ENCODE data around the gene SAMD13.
A peak's percentile ranks its signal among the peaks of the same experiment; 100 is the strongest.
"Not testable (repeated sequence)": the region's sequence is repeated elsewhere in the genome, so short reads cannot be mapped to it uniquely, and the experiment has no call there.

The SAMD13 gene

DNA sequence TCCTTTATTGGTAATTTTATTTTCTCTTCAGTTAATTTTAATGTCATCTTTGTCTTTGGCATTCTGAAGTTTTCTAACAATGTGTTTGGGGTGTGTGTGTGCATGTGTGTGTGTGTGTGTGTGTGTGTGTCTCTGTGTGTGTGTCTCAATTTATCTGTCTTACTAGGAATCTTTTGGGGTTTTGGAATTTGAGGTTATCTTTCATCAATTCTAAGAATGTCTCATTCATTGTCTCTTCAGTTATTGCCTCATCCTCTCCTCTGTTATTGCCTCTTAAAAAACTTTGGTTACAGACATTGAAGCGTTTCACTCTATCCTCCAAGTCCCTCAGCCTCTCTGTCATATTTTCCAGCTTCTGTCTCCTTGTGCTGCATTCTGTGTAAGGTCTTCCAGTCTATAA, 18.1 kb upstream of the SAMD13 start:
- no peak for DNase-seq (ENCODE audit: low read depth, low spot score)

DNA sequence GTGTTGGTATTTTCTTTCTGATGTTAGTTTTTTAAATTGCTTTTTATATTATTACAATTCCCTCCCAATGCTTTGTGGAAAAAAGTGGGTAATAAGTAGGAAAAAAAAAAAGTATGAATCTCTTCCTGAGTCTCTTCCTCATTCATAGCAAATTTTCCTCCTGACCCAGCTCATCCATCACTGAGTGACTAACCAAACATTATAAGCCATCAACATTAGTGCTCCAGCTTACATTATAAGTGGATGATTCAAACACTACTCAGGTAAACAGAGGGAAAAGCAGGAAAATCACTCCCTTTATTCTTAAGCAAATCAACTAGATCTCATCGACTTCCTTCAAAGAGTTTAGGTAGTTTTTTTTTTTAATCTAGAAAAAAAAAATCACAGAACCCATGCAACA, 15.4 kb upstream of the SAMD13 start:
- no peak for DNase-seq (ENCODE audit: low read depth, low spot score)

DNA sequence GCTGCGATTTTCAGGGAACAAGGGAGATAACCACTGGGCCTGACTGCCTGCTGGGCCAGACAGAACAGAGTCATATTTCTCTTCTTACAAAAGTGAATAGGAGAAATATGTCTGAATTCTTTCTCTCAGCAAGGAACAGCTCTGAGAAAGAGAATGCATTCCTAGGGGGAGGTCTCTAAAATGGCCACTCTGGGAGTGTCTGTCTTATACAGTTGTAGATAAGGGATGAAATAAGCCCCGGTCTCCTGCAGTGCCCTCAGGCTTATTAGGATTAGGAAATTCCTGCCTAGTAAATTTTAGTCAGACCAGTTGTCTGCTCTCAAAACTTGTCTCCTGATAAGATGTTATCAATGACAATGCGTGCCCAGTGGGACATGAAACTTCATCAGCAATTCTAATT, 14.1 kb upstream of the SAMD13 start:
- DNase-seq (ENCODE audit: low read depth, low spot score) = not testable (repeated sequence)

DNA sequence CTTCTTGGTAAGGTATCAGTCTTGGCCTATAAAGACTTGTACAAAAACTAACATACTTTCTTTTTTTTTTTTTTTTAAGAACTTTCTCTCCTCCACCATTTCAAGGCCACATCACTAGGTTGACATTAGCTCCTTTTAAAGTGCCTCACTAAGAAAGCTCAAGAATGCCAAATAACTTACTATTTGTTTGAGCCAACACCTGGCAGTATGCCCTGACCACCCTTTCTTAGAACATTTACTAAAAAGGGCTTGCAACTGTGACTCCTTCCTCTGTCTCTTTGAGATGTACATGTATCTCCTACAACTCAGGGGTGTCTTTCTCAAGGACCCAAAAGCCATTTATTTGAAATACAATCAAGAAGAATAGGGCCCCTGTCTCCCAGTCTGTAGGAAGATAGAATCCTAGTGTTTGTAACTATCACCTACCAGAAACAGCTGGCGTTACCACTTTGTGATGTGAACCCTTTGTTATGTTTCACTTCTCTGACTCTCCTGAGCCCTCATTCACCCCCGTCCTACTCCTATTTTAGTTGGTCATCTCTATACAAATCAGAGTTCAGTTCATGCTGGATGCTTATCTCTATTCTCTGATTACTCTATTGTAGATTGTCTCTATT, 12.2 kb upstream of the SAMD13 start:
- DNase-seq (ENCODE audit: low read depth, low spot score) = no peak

DNA sequence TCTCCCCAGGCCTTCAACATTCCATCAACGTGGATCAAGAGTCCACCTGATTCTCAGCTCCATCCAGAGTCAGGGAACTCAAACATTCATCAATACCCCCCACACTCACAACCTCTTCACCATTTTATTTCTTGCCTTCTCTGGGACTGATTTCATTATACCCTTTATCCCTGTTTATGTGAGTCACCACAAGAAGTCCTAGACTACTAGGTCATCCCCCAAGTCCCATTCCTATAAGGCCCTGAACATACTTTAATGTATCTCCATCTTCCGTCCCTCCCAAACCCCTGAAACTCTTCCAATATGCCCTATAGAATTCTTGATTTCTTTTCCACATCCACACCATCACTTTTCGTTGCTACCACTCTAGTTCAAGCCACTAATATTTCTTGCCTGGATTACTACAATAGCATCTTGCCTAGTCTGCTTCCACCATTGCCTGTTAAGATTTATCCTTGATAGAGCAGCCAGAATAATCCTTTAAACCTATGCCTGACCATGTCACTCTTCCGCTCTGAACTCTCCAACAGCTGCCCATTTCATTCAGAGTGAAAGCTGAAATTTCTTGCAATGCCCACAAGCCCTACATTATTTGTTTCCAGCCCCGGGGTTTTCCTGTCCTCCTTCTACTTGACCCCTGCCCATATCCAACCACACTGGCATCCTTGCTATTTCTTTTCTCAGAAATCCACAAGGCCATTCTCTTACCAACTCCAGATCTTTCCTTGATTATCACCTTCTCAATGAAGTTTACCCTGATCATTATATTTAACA, 9.4 kb upstream of the SAMD13 start:
- no peak for DNase-seq (ENCODE audit: low read depth, low spot score)

DNA sequence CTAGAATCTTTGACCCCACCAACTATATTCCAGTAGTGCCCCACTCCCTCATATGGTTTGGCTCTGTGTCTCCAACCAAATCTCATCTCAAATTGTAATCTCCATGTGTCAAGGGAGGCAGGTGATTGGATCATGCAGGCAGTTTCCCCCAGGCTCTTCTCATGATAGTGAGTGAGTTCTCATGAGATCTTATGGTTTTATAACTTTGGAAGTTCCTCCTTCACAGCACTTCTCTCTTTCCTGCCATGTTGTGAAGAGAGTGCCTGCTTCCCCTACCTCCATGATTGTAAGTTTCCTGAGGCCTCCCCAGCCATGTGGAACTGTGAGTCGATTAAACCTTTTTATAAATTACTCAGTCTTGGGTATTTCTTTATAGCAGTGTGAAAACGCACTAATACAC, 7.7 kb upstream of the SAMD13 start:
- DNase-seq (ENCODE audit: low read depth, low spot score) = no peak

DNA sequence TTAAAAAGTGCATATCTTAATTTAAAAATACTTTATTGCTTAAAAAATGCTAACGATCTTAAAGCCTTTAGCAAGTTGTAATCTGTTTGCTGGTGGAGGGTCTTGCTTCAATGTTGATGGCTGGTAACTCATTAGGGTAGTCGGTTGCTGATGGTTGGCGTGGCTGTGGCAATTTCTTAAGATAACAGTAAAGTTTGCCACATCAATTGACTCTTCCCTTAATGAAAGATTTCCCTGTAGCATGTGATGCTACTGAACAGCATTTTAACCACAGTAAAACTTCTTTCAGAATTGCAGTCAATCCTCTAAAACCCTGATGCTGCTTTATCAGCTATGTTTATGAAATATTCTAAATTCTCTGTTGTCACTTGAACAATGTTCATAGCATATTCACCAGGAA, 6.8 kb upstream of the SAMD13 start:
- DNase-seq (ENCODE audit: low read depth, low spot score) = no peak

DNA sequence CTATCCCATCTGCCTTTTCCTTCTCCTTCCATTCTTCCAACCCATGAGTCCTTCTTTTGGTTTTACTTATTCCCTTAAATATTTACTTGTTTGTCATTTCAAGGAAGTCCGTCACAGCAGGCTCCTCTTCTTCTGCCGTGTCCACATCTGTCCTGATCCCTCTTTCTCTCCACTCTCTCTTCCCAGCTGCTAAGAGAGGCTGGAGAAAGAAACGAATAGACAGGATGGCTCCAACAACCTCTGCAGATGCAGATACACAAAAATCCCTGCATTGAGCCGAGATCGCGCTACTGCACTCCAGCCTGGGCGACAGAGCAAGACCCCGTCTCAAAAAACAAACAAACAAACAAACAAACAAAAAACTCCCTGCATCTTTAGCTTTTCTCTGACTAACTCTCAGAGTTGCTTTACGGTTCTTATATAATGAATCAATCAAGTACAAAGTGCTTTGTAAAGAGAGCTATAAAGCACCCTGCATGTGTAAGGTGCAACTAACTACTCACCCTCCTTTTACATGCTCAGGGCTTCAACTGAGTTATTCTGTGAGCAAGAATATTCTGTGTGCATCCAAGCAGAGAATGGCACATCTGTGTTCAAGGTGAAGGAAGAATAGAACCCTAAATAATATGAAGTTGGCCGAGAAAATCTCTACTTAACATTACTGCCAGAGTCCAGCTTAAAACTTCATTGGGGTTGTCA, 3.8 kb upstream of the SAMD13 start:
- no peak for DNase-seq (ENCODE audit: low read depth, low spot score)

DNA sequence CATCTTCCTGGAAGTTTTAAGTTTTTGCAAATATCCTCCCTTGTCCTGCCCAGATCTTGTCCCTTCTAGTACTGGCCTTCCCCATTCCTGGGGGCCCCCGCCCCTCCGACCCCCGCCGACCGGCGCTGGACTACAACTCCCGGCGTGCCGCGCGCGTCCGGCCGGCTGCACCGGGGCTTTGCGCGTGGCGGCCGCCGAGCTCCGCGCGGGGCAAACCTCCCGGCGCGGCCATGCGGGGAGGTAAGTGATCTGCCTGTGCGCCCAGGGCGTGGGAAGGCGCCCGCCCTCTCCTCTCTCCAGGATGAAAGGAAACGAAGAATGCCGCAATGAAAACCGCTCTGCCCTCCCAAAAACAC, 3.2 kb upstream of the SAMD13 start:
- DNase-seq (ENCODE audit: low read depth, low spot score) = peak; percentile 10

DNA sequence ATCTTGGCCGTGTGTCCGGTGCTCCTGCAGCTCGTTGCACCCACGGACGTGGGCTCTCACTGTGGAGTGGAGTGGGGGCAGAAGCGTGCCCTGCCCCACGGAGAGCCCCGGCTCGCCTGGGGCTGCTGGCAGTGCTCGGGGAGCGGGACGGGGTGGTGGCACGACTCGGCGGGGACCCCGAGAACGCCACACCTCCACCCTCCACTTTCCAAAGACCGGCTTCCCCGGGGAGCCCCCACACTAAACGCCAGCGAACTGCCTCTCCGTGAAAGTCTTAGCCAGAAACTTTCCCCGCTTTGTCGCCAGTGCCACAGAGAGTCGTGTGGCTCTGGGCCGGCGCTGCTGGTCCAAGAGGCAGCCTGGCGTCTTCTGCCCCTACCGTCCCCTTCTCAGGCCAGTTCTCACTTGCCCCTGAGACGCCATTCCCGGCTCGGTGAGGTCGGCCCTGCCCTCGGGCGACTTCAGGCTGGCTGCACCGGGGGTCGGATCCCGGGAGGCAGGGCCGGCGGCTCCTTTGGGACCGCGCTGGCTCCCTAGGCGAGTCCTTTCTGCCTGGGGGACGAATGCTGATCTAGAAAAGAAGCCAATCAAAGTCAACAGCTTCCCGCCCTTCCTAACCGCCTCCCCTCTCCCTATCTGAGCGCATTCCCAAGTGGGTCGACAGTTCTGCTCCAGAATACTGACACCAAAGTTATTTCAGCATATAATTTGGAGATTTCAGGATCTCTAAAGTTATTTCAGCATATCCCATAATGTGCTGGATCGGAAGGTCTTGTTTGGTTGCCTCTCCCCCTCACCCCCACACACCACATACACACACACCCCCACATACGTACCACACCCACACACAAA, 2.6 kb upstream of the SAMD13 start:
- no peak for DNase-seq (ENCODE audit: low read depth, low spot score)

DNA sequence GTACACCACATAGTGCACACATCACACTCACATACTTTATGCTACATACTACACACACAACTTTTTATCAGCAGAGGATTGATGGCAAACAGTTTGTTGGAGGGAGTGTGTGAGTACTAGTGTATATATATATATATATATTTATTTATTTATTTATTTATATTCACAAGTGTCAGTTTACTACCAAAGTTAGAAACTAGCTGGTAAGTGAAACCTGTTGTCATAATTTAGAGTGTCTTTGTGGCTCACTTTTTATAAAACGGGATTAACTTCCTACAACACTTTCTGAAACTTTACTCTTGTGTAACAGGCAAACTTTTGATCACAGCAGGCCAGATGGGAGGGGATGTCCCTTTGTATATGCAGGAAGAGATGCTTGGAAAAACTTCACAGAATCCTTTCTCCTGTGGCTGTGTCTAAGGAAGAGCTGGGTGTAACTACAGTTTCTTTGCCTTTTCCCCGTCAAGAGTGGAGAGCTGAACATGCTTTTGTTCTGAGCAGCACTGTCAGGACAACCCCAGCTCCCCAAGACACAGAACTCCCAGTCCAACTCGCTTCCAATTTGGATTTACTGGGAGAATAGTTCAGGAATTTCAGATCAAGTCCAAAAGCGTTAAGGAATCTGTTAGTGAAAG, 1.9 kb upstream of the SAMD13 start:
- DNase-seq (ENCODE audit: low read depth, low spot score) = no peak

DNA sequence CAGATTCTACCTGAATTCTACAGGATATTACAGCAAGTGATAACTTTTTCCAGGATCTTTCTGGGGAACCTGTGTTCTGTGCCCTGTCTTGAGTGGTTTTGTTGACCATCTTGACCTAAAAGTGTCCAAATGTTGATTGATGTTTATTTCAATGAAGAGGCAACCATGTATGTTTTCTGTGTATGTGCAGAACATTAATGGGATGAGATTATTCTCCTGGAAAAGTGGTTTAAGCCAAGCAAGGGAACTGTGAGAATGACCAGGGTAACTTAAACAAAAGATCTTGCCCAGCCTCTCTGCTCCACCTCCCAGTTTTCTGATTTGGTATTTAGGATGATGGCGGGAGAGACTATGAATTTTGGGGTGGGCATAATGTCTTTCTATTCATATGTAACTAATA, 1.0 kb upstream of the SAMD13 start:
- no peak for DNase-seq (ENCODE audit: low read depth, low spot score)

DNA sequence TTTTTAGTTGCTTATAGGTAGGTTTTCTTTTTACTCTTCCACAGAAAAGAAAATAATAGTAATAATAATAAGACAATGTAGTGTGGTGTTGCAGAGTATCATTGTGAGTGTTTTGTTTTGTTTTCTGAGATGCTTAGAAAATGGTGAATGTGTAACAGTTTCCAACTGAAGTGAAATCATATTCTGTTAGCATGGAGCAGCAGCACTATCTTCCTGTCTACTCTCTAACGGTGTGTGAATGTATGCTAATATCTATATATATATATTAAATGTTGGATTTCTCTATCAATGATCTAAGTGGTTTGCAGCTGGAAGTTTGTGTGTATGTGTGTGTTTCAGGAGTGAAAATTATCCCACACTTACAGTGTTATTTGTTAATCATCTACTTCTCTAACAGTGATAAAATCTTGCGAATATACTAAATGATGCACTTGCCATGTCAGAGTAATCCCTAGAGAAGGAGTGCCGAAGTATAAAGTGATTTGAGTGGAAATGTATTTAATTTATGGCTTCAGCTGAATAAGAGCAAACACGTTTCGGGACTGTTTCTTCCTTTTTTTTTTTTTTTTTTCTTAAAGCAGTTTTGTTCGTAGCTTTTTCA, 377 bp downstream of the SAMD13 start:
- DNase-seq (ENCODE audit: low read depth, low spot score) = no peak

DNA sequence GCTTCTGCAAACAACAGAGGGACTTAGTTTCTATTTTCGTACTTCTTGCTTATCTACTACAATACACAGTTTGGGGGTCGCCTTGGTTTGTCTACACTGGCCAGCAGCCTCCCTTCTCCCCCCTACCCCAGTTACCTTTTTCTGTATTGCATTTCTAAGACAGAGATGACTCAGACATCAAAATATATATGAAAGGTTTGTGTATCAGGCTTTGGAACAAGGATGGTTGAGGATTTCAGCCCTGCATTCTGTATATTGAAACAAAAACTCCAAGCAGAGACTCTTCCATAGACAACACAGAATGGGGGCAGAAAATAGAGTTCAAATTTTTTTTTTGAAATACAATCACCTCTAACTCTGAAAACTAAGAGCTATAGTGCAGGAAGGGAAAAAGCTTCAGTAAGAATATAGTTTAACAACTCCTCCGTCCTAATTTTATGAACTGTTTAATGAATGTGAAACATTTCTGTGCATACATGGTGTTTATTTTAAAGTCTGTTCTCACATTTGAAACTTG, 1.9 kb downstream of the SAMD13 start:
- DNase-seq (ENCODE audit: low read depth, low spot score) = no peak

DNA sequence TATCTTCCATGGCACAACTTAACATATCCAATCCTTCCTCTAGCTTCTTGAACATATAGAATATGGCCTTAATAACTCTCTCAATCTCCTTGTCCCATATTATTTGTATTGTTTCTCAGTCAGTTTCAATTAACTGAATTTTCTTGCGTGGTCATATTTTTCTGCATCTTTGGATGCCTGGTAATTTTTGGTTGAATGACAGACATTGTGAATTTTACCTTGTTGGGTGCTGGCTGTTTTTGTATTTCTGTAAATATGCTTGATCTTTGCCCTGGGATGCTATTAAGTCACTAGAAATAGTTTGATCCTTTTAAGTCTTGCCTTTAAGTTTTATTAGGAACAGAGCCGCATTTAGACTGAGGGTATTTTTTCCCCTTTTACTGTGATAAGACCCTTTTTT, 5.9 kb downstream of the SAMD13 start:
- DNase-seq (ENCODE audit: low read depth, low spot score) = no peak

DNA sequence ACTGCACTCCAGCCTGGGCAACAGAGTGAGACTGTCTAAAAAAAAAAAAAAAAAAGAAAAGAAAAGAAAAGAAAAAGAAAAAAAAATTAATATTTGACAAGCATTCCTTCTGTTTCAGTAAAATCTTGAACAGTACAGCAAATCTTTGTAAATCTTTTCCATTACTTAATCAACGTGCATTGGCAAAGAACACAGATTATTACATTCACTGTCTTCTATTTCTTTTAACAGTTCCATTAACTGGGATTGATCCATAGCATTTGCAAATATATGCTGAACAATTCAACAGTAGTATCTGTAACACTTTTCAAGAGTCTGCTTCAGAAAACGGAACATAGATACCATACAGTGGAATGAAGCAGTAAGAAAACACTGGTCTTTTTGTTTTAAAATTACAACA, 9.8 kb downstream of the SAMD13 start:
- DNase-seq (ENCODE audit: low read depth, low spot score) = no peak

DNA sequence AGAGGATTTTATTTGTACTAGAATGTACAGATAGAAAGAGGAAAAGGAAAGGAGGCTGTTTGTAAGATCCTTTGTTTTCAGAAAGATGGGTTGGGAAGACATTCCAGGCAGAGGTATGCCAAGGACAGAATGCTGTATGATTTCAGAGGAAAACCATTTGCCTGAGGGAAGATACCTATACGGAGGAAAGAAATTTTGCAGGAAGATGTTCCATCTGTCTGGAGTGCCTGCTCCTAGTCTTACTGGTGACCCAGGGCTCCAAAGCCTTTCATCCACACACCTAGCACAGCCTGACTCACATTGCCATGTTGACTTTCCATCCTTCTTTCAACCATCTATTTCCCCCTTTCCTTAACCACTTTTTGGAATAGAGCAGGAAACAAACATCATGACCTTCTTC, 18.2 kb downstream of the SAMD13 start:
- no peak for DNase-seq (ENCODE audit: low read depth, low spot score)

DNA sequence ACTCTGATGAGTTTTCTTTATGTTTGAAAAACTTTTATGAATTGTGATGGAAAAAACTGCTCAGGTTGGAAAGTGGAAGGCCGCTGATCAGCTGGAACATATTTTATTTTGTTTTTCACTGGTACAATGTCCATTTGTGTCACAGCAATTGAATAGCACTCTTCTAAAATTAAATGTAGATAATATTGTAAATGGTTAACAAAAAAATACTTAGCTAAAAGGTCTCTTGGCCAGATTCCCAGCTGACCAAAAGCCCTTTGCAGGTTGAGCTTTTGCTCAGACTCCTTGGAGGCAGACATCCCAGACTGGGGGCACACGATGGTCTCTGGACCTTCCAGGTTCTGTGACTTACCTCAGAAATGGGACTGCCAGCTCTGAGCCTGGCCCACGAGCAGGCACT, 26.3 kb downstream of the SAMD13 start:
- DNase-seq (ENCODE audit: low read depth, low spot score) = no peak

DNA sequence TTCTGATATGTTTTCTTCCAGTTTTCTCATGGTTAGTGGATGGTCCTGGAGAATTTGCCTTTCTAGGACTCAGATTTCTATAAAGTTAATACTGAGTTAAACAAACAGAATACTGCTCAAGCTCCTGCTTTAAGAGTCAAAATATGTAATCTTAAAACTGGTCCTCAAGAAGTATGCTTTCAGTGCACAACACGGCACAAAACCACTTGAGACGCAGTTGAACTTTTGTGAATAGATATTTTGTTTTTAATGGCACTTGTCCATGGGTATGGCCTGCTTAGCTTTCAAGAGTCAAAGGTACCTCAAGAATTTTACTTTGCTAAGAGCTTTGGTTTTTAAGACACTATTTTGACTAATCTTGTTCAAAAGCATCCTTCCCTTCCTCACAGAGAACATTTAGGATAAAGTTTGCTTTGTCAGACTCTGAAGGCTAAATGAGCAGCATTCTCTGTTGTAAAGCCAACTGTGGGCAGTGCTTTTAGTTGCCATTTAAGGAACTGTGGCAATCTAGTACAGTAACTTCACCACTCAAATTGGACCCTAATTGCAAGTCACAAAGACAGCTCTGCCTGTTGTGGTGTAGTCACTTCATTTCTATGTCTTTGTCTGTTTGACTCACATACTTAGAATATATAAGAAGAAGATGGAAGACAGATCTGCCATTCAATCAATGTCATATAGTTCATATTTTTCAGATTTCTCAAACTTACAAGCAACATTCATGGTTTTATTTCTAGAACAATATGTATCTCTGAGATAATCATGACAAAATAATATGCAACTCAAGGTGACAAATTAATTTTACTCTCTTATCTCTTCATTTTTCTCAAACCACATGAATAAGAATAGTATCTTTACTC, 28.8 kb downstream of the SAMD13 start:
- no peak for DNase-seq (ENCODE audit: low read depth, low spot score)

DNA sequence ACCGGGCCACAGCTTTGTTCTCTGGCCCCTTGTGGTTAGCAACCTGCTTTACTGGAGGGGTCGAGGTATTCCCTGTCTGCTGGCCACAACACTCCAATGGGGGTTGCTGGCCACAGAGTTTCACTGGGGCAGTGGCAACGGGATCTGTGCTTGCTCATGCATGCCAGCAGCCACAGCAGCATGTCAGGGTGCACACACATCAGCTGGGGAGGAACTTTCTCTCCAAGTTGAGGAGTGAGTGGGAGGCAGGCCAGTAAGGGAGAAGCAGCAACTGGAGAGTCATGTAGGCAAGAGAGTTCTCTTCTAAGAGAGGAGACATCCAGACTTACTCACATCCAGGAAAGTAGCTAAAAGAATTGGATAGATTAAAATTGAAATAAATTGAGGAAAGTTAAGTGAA, 38.0 kb downstream of the SAMD13 start:
- DNase-seq (ENCODE audit: low read depth, low spot score) = no peak

All from activated naive CD8-positive, alpha-beta T cell treated with anti-CD3 and anti-CD28 coated beads, Interleukin-2, amount 50 U/mL, for 16 hours (primary cell).